ENCODE measurements around the gene SERPINA6. TPM values are rescaled to one million over a fixed set of nuclear protein-coding genes. Genes with fewer than 3 reads are reported as not detected.

Gene SERPINA6
- total RNA-seq, 4 donors from 2014 or later: not detected

DNA sequence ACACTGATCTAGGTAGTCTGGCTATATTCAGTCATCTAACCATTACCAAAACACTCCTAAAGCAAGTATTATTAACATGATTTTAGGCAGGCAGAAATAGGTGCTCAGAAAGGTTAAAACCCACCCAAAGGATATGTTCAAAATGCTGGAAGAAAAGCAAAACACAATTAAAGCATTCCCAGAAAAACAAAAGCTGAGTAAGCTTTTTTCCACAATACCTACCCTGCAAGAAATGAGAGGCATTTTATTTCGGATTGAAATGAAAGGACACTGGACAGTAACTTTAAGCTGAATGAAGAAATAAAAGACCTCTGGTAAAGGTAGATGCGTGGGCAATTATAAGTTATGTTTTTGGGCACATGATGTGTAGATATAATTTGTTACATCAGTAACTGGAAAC lies 8.2 kb downstream of the SERPINA6 start:
- H3K27me3 ChIP-seq: no peaks in the 10 kb centered on the region
- intact Hi-C loops (cut with DNase I): no loop called here
- H3K4me1 ChIP-seq: no peaks in the 10 kb centered on the region
- WGBS: 92% methylated on average over 2 of the region's 2 CpGs
- no peak for DNase-seq (ENCODE audit: extremely low spot score)
- peaks cover 0 to 14% (median 0%) of the 10 kb centered on the region in 4 donors for H3K9me3 ChIP-seq
- no peaks in the 10 kb centered on the region for H3K36me3 ChIP-seq
- H3K4me3 ChIP-seq: no peak overlapping the region
- no peak for TF ChIP-seq EP300 (IDR thresholded peaks at IDR 0.05)
- TF ChIP-seq POLR2A (IDR thresholded peaks at IDR 0.05; ENCODE audit: low read depth): no peak
- TF ChIP-seq, protein P1, sequence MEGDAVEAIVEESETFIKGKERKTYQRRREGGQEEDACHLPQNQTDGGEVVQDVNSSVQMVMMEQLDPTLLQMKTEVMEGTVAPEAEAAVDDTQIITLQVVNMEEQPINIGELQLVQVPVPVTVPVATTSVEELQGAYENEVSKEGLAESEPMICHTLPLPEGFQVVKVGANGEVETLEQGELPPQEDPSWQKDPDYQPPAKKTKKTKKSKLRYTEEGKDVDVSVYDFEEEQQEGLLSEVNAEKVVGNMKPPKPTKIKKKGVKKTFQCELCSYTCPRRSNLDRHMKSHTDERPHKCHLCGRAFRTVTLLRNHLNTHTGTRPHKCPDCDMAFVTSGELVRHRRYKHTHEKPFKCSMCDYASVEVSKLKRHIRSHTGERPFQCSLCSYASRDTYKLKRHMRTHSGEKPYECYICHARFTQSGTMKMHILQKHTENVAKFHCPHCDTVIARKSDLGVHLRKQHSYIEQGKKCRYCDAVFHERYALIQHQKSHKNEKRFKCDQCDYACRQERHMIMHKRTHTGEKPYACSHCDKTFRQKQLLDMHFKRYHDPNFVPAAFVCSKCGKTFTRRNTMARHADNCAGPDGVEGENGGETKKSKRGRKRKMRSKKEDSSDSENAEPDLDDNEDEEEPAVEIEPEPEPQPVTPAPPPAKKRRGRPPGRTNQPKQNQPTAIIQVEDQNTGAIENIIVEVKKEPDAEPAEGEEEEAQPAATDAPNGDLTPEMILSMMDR (IDR thresholded peaks at IDR 0.05): no peak
- no peak overlapping the region for H3K27ac ChIP-seq (replicated peaks in 1 of 4)

GRCh38 chr14:94313991-94314655 lies 9.0 kb downstream of the SERPINA6 start:
- Histone ChIP-seq H3K9me3 (peaks cover 0 to 14% (median 0%) of the 10 kb centered on the region in 4 donors), H3K4me1 (no peaks in the 10 kb centered on the region), H3K27me3 (peaks cover 0 to 3% (median 0%) of the 10 kb centered on the region in 4 donors), H3K4me3 (no peak overlapping the region), H3K27ac (replicated peaks in 1 of 4) (no peak overlapping the region), H3K36me3 (no peaks in the 10 kb centered on the region)
- intact Hi-C loops (cut with DNase I): no loop called here
- TF ChIP-seq POLR2AphosphoS5 (IDR thresholded peaks at IDR 0.05) (no peak), POLR2A (IDR thresholded peaks at IDR 0.05; ENCODE audit: low read depth) (no peak), EP300 (IDR thresholded peaks at IDR 0.05) (no peak)
- TF ChIP-seq, protein P1 (IDR thresholded peaks at IDR 0.05): no peak
- DNase-seq (ENCODE audit: extremely low spot score): peak; percentile 92
- 90% methylated on average over 8 of the region's 8 CpGs for WGBS

DNA sequence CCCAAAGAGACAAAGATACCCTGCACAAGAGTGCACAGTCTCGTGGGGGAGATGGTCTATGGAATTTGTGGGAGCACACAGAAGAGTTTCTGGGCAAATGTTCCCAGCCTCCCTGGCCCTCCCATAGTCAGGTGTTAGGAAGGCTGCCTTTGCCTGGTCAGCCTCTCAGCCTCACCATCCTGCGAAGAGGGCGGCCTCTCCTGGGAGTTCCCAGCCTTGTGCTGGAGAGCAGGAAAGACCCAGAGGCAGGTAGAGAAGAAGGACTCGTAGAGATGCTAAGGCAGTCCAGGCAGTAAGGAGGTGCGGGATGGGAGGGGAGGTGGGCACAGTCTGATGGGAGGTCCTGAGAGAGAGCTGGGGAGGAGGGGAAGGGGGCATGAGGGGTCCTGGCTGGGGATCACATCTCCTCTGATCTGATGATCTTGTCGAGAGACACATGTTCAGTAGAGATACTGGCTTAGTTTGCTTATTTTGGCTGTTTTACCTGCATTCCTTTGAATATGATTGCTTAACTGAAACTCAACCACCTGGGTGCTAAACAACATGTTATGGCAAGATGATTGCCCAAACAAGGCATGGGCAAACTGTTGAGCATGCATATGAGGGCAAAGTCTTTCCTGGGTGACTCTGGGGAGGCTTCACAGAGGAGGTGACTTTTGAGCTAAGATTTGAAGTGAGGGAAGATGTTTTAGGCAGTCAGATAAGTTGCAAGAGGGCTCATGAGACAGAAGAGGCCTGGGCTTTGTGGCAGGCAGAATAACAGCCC lies 10.5 kb downstream of the SERPINA6 start:
- no peak for DNase-seq (ENCODE audit: extremely low spot score)
- peaks cover 0 to 10% (median 4%) of the 10 kb centered on the region in 4 donors for H3K9me3 ChIP-seq
- no peaks in the 10 kb centered on the region for H3K36me3 ChIP-seq
- peaks cover 0 to 6% (median 0%) of the 10 kb centered on the region in 4 donors for H3K27me3 ChIP-seq
- intact Hi-C loops (cut with DNase I): no loop called here
- H3K4me3 ChIP-seq: no peak overlapping the region
- no peaks in the 10 kb centered on the region for H3K4me1 ChIP-seq
- TF ChIP-seq POLR2AphosphoS5 (IDR thresholded peaks at IDR 0.05) (no peak), POLR2A (IDR thresholded peaks at IDR 0.05; ENCODE audit: low read depth) (no peak), EP300 (IDR thresholded peaks at IDR 0.05) (no peak)
- TF ChIP-seq, protein P1 (IDR thresholded peaks at IDR 0.05): no peak
- WGBS: 76% methylated on average over 5 of the region's 6 CpGs
- H3K27ac ChIP-seq (replicated peaks in 1 of 4): no peak overlapping the region

DNA sequence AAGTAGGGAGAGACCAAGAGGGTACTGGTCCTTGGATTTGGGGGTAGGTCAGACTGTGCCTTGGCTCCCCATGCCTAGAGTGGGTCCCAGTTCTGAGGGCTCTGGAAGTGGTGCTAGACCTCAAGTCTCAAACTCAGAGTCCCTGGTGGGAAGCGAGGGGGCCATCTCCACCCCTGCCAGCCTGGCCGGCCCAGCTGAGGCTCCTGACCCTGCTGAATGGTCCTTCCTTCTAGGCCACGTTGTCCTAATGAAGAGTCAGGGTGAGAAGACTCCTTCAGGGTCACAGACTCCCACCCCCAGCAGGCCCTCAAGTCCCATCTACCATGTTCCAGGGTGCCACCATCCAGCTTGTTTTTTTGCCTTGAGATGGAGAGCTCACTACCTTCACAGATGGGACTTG lies 12.9 kb downstream of the SERPINA6 start:
- no peaks in the 10 kb centered on the region for H3K36me3 ChIP-seq
- intact Hi-C loops (cut with DNase I): no loop called here
- H3K4me3 ChIP-seq: no peak overlapping the region
- H3K27ac ChIP-seq (replicated peaks in 1 of 4): no peak overlapping the region
- H3K9me3 ChIP-seq: peaks cover 0 to 17% (median 7%) of the 10 kb centered on the region in 4 donors
- TF ChIP-seq, protein P1 (IDR thresholded peaks at IDR 0.05): no peak
- TF ChIP-seq POLR2AphosphoS5 (IDR thresholded peaks at IDR 0.05) (no peak), POLR2A (IDR thresholded peaks at IDR 0.05; ENCODE audit: low read depth) (no peak), EP300 (IDR thresholded peaks at IDR 0.05) (no peak)
- H3K27me3 ChIP-seq: peaks cover 0 to 6% (median 0%) of the 10 kb centered on the region in 4 donors
- H3K4me1 ChIP-seq: no peaks in the 10 kb centered on the region
- 90% methylated on average over 3 of the region's 3 CpGs for WGBS
- DNase-seq (ENCODE audit: extremely low spot score): peak; percentile 77
